Fibroblast of pulmonary artery (primary cell): Measurements from ENCODE around the gene CCDC57.
"Not testable (repeated sequence)": the region's sequence is repeated elsewhere in the genome, so short reads cannot be mapped to it uniquely, and the experiment has no call there.

Experiments
- DNase-seq: peaks from one replicate; pipeline ENCODE4 v3.0.0-alpha.2; 2010; ENCODE audit warnings: low read depth
- H3K4me3 ChIP-seq: replicated peaks from 2 replicates; pipeline ENCODE4 v1.5.1; 2011; ENCODE audit warnings: low read depth, mild to moderate bottlenecking, control low read depth, low read length, moderate library complexity
- CTCF ChIP-seq: IDR thresholded peaks from 2 replicates; pipeline ENCODE4 v1.5.1; 2011; ENCODE audit warnings: mild to moderate bottlenecking, control low read depth, low read length, inconsistent platforms; ENCODE audit errors: missing control alignments

CCDC57 gene

GRCh38 chr17:82255402-82255972, 42.8 kb upstream of the CCDC57 start:
- TF ChIP-seq CTCF: no peak
- DNase-seq: no peak

GRCh38 chr17:82254746-82255145, 42.1 kb upstream of the CCDC57 start:
- DNase-seq: not testable (repeated sequence)

More at GRCh38 chr17:82255402-82255972, 42.8 kb upstream of the CCDC57 start:
- H3K4me3 ChIP-seq: no peak overlapping the region

GRCh38 chr17:82254096-82254495, 41.5 kb upstream of the CCDC57 start:
- not testable (repeated sequence) for DNase-seq, H3K4me3 ChIP-seq

More at GRCh38 chr17:82254746-82255145, 42.1 kb upstream of the CCDC57 start:
- H3K4me3 ChIP-seq: not testable (repeated sequence)

GRCh38 chr17:82253179-82253544, 40.5 kb upstream of the CCDC57 start:
- no peak overlapping the region for H3K4me3 ChIP-seq
- DNase-seq: no peak
- no peak for TF ChIP-seq CTCF

GRCh38 chr17:82252511-82253178, 40.0 kb upstream of the CCDC57 start:
- no peak for TF ChIP-seq CTCF
- no peak overlapping the region for H3K4me3 ChIP-seq
- no peak for DNase-seq

- DNase-seq: no peak
Observed at GRCh38 chr17:82250868-82251500, 38.3 kb upstream of the CCDC57 start.

GRCh38 chr17:82249896-82250581, 37.4 kb upstream of the CCDC57 start:
- no peak for DNase-seq
- no peak overlapping the region for H3K4me3 ChIP-seq
- no peak for TF ChIP-seq CTCF

More at GRCh38 chr17:82250868-82251500, 38.3 kb upstream of the CCDC57 start:
- no peak overlapping the region for H3K4me3 ChIP-seq
- TF ChIP-seq CTCF: no peak
